DMS53 treated with DMSO at 0.1 percent for 48 hours (cell line): ENCODE measurements around the gene MAIP1.

Experiments used
- DNase-seq: peaks from one replicate; lab custom pipeline; 2025; ENCODE audit not compliant: unreplicated experiment; lab: John Stamatoyannopoulos, UW

Gene MAIP1

DNA sequence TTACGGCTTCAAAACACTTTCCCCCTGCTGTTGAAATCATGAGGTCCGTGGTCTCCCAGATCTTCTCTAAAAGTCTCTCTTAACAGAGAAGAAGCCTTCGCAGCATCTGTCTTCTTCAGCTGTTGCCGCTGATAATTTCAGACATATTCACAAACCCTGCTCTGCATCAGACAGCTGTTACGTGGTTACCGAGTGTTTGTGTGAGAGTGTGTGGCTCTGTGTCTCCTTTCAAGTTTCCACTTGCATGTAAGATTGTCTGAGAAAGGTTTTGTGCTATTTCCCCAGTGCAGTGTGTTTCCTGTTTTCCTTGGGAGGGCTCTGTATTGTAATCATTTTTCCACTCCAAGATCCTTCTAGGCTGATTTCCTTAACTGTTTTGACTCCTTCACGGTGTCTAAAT, 32.8 kb downstream of the MAIP1 start:
- DNase-seq, result no peak

DNA sequence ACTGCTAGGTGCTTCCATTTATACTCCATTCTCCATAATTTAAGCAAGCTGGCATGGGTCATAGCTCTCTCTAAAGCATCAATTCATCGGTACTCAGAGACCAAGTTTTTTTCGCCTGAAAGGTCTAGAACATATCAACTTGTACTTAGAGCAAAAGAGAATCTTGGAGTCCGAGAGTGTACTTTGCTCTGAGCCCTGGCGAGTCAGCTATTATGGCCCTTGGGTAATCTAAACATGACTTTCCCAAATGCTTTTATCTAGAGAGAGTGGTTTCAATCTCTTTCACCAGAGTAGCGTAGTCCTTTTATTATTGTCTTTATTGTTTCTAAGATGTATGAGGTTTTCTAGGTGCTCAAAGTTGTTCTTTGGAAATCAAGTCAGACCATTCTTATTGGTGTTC, 34.4 kb downstream of the MAIP1 start:
- DNase-seq, result no peak

DNA sequence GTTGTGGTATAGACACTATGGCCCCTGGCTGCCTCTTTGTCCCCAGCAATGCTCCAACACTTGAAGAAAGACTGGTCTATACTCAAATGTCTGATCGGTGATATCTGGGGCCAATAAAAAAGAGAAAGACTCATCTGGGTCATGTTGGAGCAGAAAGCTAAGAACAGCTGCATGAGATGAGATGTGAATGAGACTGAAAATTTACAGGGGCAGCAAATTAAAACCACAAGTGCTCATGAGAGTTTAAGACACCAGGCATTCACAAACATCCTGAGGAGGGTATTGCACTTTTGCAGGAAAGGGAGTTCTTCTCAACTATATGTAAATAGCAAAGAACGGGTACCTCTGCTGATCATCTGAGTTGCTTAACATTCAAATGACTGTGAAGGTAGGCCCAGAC, 36.3 kb downstream of the MAIP1 start:
- DNase-seq, result no peak

DNA sequence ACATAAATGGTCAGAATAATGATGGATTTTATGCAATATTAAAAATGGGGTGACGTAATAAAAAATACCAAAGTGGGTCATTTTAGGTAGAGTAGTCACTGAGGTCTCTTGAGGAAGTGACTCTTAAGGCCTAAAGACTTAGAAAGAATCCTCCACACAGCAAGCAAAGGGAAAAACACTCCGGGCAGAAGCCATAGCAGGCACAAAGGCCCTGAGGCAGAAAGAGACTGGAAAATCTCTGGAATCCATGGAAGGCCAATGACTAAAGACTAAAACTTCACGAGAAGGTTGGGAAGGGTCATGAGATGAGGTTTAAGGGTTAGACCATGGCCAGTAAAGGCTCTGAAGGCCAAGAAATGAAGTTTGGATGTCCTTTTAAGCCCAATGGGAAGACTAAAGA, 36.9 kb downstream of the MAIP1 start:
- no peak for DNase-seq

DNA sequence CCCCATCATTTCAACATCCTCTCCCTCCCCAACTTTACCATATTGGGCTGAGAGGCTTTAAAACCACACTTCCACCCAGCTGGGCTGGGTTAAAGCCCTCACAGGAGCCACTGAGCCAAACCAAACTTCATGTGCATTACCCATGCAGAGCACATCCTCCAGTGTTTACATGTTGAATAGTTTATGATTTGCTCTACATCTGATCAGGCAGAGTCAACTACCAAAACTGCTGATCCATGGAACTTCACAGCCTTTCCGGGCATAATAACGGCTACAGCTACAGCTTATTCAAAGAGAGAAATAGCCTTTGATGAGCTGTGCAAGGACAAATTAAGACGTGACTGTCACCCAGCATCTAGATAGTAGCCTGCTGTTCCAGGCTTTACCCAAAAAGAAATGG, 39.0 kb downstream of the MAIP1 start:
- DNase-seq, result no peak

DNA sequence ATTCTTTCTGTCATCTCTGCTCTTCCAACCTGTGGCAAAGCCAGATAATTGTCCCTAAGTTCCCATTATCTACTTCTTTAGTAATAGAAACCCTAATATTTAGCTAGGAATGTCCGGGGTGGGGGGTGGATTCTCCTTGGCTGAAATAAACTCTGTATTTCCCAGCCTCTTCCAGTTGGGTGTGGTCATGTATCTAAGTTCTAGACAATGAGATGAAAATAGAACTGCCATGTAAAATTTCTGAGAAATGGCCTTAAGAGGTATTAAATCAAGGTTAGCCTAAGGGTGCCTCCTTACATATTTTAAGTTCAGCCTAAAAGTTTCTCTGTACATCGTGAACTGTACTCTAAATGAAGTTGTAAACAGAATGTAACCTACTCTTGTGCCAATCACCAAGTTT, 39.5 kb downstream of the MAIP1 start:
- no peak for DNase-seq

DNA sequence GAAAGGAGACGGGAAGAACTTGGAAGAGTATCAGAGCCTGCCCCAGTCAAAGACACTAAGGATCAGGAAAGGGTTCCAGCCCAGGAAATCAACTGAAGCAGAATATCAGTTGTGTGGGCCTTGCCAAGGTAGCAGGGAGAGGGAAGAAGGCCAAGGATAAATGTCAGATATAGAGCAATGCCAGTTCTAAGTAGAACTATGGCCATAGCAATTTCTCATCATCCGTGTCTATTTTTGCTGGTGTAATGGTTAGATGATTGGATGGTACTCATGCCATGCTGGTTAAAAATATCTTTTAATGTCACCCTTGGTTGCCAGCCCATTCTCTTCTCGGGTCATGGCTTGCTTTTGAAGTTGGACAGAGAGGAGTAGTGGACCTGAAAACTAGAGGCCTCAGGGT, 41.9 kb downstream of the MAIP1 start:
- no peak for DNase-seq

DNA sequence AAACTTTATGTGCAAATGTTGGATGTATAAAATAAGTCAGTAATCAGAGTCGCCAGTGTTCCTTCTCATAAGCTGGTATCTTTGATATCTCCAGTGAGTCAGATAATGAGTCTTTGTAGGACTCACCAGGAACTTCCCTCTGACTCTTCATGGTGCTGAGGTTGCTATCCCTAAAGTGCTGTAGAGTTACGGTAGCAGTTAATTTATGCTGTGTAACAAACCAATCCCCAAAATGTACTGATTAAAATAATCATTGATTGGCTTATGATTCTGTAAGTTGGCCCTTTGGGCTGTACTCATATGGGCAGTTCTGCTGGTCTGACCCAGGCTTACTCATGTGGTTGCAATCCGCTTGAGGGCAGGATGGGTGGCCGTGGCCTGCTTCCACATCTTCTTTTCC, 43.8 kb downstream of the MAIP1 start:
- no peak for DNase-seq

DNA sequence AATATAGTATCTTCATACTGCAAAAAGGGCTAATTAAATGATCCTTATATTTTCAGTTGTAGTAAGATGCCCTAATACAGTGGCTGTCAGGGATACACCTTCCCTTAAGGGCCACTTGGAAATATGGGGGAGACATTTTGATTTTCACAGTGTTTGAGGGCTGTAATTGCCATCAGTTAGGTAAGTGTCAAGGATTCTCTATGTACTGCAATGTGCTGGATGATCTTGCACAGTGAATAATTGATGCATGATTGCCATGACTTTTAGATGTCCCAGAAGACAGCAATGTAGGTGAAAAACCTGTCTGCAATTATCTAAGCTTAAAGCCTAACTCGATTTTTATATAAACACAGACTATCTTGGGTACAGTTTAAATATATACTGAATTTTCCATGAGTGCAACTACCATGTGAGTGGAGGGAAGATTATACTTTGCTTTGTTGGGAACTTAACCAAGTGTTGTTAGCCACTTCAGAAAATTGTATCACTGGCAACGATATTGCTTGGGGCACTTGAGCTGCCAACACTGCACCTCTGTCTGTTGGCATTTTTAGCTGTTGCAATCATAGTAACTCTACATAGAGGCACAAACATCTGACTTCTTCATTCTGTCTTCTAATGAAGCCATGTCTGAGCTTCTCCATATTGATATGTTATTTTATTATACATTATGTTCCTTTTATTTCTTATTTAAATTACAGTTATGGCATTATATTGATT, 45.2 kb downstream of the MAIP1 start:
- no peak for DNase-seq

DNA sequence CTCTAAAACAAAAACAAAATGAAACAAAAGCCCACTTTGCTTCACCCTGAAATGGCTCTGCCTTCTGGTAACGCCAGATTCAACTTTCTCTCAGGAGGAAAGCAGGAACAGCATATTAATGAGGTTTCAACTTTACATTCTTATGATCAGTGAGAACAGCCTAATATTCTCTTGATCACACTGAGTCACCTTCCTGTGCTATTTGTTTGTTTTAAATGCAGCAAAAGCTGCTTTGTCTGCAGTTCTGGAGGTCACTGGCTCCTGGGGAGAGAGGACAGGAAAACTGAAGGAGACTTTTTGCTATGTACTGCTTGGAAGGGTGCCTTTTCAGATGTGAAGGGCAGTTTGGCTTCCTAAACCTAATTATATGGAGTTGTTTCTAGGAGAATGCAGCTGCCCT, 48.1 kb downstream of the MAIP1 start:
- DNase-seq, result no peak

DNA sequence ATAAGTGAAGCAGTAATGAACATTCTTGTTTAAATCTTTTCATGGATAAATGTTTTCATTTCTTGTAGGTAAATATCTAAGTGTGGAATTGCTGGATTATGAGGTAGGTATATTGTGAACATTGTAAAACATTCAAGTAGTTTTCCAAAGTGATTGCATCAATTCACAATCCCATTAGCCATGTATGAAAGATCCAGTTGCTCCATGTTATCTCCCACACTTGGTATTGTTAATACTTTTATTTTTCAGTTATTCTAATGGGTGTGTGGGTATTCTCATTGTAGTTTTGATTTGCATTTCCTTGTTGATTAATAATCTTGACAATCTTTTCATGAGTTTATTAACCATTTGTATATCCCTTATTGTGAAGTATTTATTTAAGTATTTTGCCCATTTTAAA, 50.3 kb downstream of the MAIP1 start:
- no peak for DNase-seq

DNA sequence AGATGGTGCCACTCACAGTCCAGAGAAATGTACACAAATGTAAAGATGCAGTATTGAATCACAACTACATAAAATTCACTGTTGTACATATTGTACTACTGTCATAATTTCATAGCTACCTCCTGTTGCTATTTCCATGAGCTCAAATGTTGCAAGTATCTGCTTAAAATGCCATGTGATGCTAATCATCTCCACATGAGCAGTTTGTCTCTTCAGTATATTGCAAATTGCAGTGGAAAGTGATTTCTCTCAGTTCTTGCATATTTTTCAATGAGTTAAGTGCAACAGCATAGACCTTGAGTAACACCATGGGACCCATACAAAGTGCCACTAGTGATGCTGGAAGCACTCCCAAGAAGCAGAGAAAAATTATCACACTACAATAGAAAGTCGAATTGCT, 51.9 kb downstream of the MAIP1 start:
- no peak for DNase-seq

DNA sequence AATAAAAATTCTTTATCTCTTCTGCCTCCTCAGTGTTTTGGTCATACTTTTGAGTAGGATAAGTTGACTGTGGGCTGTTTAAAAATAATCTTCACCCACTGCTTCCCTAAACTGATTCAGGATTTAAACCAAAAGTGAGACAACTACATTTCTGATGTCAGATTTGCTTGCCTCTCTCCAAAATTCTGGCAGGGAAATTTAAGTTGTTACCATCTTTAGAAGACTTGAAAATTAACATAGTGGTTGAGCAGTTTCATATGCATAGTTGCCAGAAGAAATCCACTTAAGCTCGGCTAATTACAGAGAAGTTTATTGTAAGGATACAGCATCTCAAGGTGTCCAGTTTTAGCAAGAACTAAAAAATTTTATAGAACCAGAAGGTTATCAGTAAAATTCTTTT, 57.0 kb downstream of the MAIP1 start:
- DNase-seq, result no peak
